Measurements from ENCODE around the gene ZNF91.

DNA sequence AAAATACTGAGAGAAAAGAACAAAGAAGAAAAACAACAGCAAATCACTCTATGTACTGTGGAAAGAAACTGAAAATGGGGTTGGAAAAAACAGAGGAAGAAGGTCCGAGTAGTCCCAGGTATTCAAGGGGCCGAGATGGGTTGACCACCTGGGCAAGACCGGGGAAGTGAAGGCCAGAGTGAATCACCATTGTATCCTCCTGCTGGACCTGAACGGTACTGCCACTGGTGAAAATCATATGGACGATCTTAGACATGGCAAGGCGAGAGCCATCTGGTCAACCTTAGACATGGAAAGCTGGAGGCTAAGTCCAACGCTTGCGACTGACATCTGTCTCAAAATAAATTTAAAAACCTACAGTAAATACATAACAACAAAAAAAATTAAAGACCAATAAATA lies 44.4 kb upstream of the ZNF91 start:
- TF ChIP-seq, protein P1, sequence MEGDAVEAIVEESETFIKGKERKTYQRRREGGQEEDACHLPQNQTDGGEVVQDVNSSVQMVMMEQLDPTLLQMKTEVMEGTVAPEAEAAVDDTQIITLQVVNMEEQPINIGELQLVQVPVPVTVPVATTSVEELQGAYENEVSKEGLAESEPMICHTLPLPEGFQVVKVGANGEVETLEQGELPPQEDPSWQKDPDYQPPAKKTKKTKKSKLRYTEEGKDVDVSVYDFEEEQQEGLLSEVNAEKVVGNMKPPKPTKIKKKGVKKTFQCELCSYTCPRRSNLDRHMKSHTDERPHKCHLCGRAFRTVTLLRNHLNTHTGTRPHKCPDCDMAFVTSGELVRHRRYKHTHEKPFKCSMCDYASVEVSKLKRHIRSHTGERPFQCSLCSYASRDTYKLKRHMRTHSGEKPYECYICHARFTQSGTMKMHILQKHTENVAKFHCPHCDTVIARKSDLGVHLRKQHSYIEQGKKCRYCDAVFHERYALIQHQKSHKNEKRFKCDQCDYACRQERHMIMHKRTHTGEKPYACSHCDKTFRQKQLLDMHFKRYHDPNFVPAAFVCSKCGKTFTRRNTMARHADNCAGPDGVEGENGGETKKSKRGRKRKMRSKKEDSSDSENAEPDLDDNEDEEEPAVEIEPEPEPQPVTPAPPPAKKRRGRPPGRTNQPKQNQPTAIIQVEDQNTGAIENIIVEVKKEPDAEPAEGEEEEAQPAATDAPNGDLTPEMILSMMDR (IDR thresholded peaks at IDR 0.05; ENCODE audit: insufficient read depth, low read length) = no peak
- no peak for TF ChIP-seq GABPA (IDR thresholded peaks at IDR 0.05; ENCODE audit: low read depth)
- no peak for TF ChIP-seq POLR2AphosphoS5 (IDR thresholded peaks at IDR 0.05; ENCODE audit: low read depth)
